Measurements from ENCODE around the gene BLNK. TPM values are rescaled to one million over a fixed set of nuclear protein-coding genes. Genes with fewer than 3 reads are reported as not detected.
"Not testable (repeated sequence)": the region's sequence is repeated elsewhere in the genome, so short reads cannot be mapped to it uniquely, and the experiment has no call there.

BLNK gene
- 10 to 100 TPM; 33.4 to 61.8 (median 42.5) TPM for polyA plus RNA-seq (ENCODE audit: insufficient read length in 4 of 4)

DNA sequence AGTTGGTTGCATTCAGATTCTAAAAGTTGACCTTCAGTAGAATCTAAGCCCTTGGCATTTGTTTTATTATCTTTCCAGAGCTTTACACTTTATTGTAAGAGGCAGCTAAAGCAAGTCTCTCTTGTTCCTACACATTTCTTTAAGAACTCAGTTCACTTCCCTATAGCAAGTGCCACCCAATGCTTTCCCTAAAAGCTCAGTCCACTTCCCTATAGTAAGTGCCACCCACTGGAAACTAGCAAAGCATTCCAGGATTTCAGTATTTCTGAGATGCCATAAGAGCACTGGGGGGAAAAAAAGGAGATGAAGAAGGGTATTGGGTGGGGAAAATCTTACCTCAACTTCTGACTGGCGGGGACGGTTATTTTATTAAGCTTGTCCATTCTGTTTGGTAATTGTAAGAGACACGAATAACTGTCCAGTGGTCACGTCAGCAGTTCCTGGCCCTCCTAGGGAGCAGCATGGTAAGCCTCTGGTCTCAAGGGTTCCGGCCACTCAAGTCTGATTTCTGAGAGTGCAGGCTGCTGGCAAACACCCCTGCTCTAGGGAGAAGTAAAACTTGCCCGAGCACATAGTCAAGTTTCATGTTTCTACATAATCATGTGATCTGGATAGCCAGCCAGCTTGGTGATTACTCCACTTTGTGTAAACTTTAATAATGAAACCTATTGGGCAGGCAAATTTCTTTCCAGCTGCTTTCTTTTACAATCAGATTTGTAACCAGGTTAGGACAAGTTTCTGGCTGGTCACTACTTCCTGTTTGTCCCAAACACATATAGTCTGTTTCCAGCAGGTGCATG, at the start of gene BLNK:
TSS of gene BLNK (minus strand) at position 554 of the 800 bp plus-strand sequence. CDS start at position 383, 171 bp downstream.
- DNase-seq (ENCODE audit: low read depth in 4 of 4, low spot score in 2 of 4), result no peak

DNA sequence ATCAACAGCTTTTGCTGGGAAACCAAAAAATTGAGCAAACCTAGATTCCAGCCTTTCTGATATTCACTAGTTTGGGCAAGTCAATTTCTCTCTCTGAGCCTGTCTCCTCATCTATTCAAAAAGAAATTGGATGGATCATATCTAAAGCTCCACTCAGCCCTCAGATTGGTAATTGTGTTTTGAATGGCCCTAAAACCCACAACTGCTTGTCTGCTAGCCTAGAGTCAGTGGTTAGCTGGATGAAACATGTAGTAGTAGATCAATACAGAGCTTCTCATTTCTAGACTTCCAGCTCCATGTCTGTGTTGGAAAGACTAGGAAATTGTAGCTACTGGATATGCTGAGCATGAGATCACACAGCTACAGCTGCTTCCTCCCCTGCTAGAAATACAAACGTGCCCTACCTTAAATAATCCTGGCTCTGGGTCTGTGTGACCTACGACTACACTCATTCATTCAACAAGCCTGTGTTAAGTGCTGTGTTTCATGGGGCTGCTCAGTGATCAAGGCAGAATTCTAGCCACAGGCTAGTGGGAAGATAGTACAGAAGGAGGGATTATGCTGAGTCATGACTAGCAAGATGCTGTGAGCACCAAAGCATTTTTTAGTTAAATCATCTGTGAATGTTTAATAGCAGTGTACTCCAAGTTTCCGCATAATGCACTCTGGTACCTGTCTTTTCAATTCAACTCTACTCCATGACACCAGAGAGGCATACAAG, 48.5 kb upstream of the BLNK start:
- no peak for DNase-seq (ENCODE audit: low read depth in 4 of 4, low spot score in 2 of 4)

DNA sequence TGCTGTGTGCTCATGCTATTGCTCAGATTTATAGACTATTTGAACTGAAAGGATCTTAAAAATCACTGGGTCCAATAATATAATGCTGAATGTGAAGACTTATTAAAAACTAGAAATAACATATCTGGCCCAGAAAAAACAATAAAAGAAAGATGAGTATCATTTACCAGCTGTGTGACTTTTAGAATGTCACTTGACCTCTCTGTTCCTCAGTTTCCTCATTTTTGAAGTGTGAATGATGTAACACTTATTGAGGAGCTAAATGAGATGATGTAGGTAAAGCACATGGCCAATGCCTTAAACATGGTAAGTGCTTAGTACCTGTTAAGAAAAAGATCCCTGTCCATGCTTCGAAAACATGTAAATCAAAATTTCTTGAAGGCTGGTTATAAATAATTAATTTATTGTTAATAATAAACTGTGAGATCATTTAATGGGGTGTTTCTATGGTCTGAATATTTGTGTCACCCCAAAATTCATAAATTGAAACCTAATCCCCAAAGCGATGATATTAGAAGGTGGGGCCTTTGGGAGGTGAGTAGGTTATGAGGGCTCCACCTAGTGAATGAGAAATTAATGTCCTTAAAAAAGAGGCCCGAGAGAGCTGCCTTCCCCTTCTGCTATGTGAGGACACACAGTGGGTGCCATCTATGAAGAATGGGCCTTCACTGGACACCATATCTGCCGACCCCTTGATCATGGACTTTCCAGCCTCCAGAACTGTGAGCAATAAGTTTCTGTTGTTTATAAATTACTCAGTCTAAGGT, 45.9 kb upstream of the BLNK start:
- no peak for DNase-seq (ENCODE audit: low read depth in 4 of 4, low spot score in 2 of 4)

DNA sequence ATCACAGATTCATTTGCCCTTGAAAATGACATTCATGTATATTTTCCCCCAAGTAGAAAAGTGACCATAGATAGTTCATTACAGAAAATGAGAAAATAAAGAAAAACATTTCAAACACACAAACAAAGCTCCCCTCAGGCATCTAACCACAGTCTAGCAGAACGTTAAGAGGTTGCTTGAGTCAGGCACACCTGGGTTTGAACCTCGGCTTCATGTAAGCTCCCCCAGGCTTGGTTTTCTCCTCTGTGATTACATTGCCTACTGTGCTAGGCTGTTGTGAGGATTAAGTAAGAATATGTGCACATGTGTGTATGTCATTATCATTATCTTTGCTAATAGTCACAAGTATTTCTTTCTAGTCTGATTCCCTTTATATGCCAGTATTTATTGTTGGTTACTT, 42.0 kb upstream of the BLNK start:
- no peak for DNase-seq (ENCODE audit: low read depth in 4 of 4, low spot score in 2 of 4)

- no peak for DNase-seq (ENCODE audit: low read depth in 4 of 4, low spot score in 2 of 4)
These were observed 39.9 kb upstream of the BLNK start for GRCh38 chr10:96311180-96311715.

DNA sequence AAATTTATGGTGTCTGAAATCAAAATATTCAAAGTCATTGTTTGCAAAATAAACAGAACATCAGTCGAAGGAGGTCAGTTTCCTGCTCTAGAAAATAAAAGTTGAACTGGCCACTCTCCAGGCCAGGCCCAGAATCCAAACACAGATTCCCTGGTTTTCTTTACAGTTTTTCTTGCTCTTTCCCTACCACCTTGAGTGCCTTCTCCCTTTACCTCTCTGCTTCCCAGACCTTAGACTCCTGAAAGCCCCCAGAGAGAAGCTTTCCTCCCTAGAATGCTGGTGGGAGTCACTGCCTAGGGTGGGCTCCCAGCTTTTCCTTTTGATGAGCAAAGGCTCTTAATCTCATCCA, 38.9 kb upstream of the BLNK start:
- no peak for DNase-seq (ENCODE audit: low read depth in 4 of 4, low spot score in 2 of 4)

DNA sequence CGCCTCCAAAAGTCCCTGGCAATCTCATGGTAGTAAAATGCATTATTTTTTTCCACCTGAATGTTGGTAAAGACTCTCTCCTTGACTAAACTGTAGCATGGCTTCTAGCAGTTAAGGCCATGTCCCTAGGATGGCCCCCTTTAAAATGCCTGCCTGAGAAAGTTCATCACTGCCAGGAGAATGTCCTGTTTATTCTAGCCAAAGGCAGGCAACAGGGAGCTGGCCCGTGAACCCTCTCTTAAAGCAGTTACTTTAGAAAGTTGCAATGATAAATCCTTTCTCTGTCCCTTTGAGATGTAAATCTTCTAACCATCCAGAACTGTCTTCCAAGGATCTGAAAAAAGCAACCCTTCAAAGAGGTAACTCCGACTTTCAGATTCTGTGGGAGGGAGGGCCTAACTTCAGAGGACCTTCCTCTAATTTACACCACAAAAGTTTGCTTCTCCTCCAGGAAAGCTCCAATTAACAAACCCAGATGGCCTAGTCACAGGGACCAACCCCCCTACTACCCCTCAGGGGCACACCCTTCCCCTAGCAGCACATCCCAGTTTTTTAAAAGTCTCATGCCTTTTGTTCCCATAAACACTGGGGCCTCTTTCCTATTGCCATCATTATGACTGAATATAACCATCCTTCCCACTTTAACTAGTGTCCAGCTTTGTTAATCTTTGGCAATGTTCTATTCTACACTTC, 38.4 kb upstream of the BLNK start:
- no peak for DNase-seq (ENCODE audit: low read depth in 4 of 4, low spot score in 2 of 4)

GRCh38 chr10:96308854-96309253, 37.5 kb upstream of the BLNK start:
- DNase-seq (ENCODE audit: low read depth in 4 of 4, low spot score in 2 of 4), result not testable (repeated sequence)

DNA sequence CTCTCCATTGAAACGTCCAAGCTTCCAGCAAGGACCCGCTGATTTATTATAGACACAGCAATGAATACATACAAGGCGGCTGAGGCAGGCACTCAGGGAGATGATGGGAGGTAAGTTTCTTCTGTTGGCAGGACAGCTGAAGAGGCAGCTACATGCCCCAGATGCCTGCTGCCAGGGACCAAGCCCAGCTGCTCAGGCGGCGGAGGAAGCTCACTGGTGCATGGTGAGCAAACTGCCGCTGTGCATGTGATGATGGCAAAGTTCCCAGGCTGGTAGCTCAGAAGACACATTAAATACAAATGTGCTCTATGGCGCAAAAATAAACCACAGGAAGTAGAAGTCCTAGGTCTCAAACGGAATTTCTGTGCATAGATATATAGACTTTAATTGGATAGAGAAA, 35.1 kb upstream of the BLNK start:
- no peak for DNase-seq (ENCODE audit: low read depth in 4 of 4, low spot score in 2 of 4)

GRCh38 chr10:96305019-96305418, 33.6 kb upstream of the BLNK start:
- DNase-seq (ENCODE audit: low read depth in 4 of 4, low spot score in 2 of 4), result no peak

DNA sequence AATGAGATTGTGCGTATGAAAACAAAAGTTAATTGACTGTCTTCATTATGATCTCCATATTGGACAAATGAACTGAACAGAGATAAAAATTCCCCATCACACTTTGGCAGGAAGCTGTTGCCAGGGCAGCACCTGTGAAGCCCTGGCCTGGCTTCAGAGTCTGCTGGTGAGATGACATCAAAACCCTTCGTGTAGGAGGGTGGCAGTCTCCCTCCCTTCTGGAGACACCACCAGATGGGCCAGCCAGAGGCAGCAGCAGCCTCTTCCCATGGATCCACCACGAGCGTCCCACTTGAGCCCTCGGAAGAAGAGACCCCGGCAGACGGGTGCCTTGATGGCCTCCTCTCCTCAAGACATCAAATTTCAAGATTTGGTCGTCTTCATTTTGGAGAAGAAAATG, 32.9 kb upstream of the BLNK start, which contains the start of gene DNTT:
TSS of gene DNTT (plus strand) at position 205 of the 400 bp plus-strand sequence. CDS start at position 269, 64 bp downstream.
- no peak for DNase-seq (ENCODE audit: low read depth in 4 of 4, low spot score in 2 of 4)

DNA sequence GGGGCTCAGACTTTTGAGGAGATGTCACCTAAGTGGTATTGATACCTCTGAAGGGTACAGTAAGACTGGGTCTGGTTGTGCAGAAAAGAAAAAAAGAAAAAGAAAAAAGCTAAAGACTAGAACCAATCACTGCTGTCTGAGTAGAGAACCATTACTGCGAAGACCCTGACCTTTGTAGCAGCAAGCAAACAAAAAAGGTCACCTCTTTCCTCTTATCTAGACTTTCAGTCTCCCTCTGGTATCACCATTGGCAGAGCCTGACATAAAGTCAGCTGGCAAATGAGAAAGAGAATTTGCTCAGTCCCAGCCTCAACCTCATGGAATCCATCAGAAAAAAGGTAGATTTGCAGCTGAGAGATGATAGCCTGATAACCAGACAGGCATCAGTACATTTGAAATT, 30.2 kb upstream of the BLNK start:
- no peak for DNase-seq (ENCODE audit: low read depth in 4 of 4, low spot score in 2 of 4)

GRCh38 chr10:96299383-96299782, 28.0 kb upstream of the BLNK start:
- DNase-seq (ENCODE audit: low read depth in 4 of 4, low spot score in 2 of 4), result no peak

GRCh38 chr10:96298362-96298761, 27.0 kb upstream of the BLNK start:
- DNase-seq (ENCODE audit: low read depth in 4 of 4, low spot score in 2 of 4), result no peak

- no peak for DNase-seq (ENCODE audit: low read depth in 4 of 4, low spot score in 2 of 4)
These were observed 26.1 kb upstream of the BLNK start for GRCh38 chr10:96297486-96297885.

DNA sequence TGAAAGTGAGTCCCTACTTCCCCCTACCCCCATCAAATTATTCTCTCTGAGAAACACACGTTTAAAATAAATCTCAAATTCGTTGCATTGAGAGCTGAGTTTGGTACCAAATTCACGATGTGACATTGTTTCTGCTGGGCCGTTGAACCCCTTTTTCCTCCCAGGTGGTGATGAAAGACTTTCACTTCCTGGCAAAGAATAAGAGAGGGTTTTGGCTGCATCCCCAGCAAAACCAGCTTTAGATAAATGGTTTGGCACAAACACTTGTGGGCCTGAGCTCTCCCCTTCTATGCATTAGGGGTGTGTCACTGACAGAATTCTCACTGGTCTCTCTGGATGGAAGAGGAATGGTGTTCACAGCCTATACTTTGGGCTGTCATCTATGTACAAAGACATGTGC, 24.1 kb upstream of the BLNK start:
- DNase-seq (ENCODE audit: low read depth in 4 of 4, low spot score in 2 of 4), result no peak

GRCh38 chr10:96292971-96293920, 21.9 kb upstream of the BLNK start:
- no peak for DNase-seq (ENCODE audit: low read depth in 4 of 4, low spot score in 2 of 4)

DNA sequence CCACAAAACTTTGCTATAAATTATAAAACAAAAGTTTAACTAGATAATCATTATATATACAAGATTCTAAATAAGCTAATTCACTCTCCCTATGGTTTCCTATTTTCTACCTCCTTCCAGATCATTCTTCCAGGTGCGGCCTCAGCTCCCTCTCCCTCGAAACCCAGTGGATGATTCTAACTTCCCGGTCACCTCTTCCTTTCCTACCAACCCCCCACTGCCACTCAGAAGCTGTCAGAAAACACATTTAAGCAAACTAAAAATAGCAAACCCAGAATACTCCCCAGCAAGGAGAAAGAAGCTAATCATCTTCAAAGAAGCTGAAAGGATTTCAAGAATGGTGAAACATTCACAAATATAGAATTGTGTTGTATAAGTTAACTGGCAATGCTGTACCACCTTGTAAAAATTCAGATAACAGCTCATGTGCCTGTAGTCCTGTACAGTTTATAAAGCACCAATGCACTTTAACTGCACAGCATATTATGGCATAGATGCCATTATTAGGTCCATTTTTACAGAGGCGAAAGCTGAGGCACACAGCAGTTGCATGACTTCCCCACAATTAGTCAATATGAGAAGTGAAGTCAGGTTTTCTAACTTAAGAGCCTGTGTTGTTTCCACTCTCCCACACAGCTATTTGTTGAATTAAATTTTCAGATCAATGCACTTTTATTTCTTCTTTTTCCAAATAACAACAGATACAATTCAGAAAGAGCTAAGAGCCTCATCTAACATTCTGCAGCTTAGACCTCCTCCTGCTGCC, 19.2 kb upstream of the BLNK start:
- no peak for DNase-seq (ENCODE audit: low read depth in 4 of 4, low spot score in 2 of 4)

Data from left renal cortex interstitium (tissue), 4 donors.